ENCODE measurements around the gene ZNF488.

DNA sequence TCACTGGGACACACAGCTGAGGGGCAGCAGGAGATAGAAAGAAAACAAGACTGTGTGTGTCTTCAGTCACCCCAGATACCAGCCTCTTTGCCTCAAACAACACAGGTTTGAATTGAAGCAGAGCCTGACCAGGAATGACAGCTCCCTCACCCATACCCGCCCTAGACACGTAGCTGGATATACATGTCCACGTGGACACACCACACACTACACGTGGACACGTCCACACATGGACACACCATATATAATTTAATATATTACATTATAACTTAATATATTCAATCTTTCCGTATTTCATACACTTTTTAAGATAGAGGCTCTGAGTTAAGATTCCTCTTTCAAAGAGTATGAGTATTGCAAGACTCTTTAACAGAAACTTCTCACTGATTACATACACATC is 50.6 kb downstream of the ZNF488 start:
- TF ChIP-seq CTCF (IDR thresholded peaks at IDR 0.05) (no peak), POLR2A (IDR thresholded peaks at IDR 0.05) (no peak)
